ENCODE data around the gene PDHX. TPM values are rescaled to one million over a fixed set of nuclear protein-coding genes. Genes with fewer than 3 reads are reported as not detected.

PDHX gene
- total RNA-seq, 1 experiment from 2014 or later = 63.0 TPM

DNA sequence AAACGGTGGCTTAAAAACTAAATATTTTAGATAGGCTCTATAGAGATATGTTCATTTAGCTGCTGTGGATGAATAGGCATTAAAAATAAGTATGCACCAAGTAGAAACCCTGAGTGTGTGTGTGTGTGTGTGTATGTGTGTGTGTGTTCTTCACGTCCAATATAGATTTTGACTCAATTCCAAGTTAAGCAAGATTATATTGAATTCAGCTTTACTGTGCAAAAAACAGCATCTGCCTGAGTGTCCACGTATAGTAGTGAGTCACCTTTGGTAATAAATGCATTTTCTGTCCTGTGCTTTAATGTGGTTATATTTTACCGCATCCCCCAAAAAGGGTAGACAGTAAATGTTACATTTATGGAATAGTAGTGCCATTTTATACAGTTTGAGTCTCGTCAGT, 71.2 kb downstream of the PDHX start:
- POLR2A ChIA-PET = no interaction called here
- Histone ChIP-seq H3K4me1 (ENCODE audit: control insufficient read depth, insufficient read depth, low read length) (peaks cover 27% of the 10 kb centered on the region), H3K27ac (ENCODE audit: low read length) (peak overlapping the region; percentile 80), H3K27me3 (ENCODE audit: control insufficient read depth, insufficient read depth, low read length) (no peaks in the 10 kb centered on the region), H3K9me3 (ENCODE audit: control insufficient read depth, insufficient read depth, low read depth, low read length) (no peaks in the 10 kb centered on the region), H3K4me3 (ENCODE audit: low read depth in 2 of 2, low read length in 2 of 2) (no peak overlapping the region), H3K36me3 (ENCODE audit: control insufficient read depth, insufficient read depth, low read length) (peaks cover 8% of the 10 kb centered on the region; the same call in 1 of the 2 replicates)
- no peak for TF ChIP-seq SIN3A (IDR thresholded peaks at IDR 0.05; ENCODE audit: borderline replicate concordance, insufficient read depth, low read depth, low read length)
- TF ChIP-seq TCF7L2 (IDR thresholded peaks at IDR 0.05; ENCODE audit: low read depth, low read length) = no peak
- intact Hi-C loops (cut with micrococcal nuclease; ENCODE audit: unreplicated experiment) (no loop called here), in situ Hi-C loops (cut with HindIII; ENCODE audit: low pct_unique_long_range_greater_than_20kb, low sequenced_read_pairs) (no loop called here)
- DNase-seq (ENCODE audit: low read depth, low spot score) (no peak), ATAC-seq (no peak)
- CTCF ChIA-PET = interaction anchor here (0.6 kb wide), 1 partner anchor 408 kb away, joined by 4 read pairs; no protein-coding TSS in a partner anchor
- no TSS peak for BruUV-seq (replicated peaks)

DNA sequence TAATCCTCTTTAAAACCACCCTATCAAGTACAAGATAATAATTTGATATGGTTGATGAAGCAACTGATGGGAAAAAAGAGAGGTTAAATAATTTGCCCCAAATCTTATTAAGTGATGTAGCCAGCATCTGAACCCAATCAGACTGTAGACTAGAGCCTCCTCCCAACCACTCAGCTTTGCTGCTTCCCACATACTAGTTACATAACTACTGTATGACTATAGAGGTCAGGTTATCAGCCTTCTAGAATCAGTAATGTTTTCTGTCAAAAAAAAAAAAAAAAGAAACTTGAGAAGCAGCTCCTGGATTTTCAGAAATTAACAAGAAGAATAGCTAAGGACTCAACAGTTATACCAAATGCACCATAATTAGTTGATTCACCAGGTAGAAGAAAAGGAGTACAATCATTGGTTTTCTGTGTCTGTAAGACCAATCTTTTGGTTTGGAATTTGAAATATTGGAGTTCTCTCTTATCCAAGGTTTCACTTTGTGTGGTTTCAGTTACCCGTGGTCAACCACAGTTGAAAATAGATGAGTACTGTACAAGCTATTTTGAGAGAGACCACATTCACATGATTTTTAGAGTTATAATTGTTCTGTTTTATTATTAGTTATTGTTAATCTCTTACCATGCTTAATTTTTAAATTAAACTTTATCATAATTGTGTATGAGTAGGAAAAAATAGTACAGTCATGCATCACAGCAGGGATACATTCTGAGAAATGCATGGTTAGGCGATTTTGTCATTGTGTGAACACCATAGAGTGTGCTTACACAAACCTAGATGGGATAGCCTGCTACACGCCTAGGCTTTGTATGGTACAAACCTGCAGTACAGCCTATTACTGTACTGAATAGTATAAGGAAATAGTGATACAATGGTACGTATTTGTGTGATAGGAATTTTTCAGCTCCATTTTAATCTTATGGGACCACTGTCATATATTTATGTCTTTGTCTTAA, 72.2 kb downstream of the PDHX start:
- ChIA-PET POLR2A (interaction anchor here (0.5 to 0.6 kb wide), 2 partner anchors 72 to 155 kb away, joined by 3 read pairs; no protein-coding TSS in a partner anchor), CTCF (no interaction called here)
- ATAC-seq (peak; percentile 58; the same call in 1 of the 2 replicates), DNase-seq (ENCODE audit: low read depth, low spot score) (no peak)
- Histone ChIP-seq H3K27ac (ENCODE audit: low read length) (peak overlapping the region; percentile 71), H3K4me1 (ENCODE audit: control insufficient read depth, insufficient read depth, low read length) (peaks cover 27% of the 10 kb centered on the region), H3K27me3 (ENCODE audit: control insufficient read depth, insufficient read depth, low read length) (no peaks in the 10 kb centered on the region), H3K36me3 (ENCODE audit: control insufficient read depth, insufficient read depth, low read length) (peaks cover 10% of the 10 kb centered on the region; the same call in 1 of the 2 replicates), H3K4me3 (ENCODE audit: low read depth in 2 of 2, low read length in 2 of 2) (no peak overlapping the region), H3K9me3 (ENCODE audit: control insufficient read depth, insufficient read depth, low read depth, low read length) (no peaks in the 10 kb centered on the region)
- in situ Hi-C loops (cut with HindIII; ENCODE audit: low pct_unique_long_range_greater_than_20kb, low sequenced_read_pairs) = no loop called here
- no TSS peak for BruUV-seq (replicated peaks)
- intact Hi-C loops (cut with micrococcal nuclease; ENCODE audit: unreplicated experiment) = no loop called here
- TF ChIP-seq, protein P1, sequence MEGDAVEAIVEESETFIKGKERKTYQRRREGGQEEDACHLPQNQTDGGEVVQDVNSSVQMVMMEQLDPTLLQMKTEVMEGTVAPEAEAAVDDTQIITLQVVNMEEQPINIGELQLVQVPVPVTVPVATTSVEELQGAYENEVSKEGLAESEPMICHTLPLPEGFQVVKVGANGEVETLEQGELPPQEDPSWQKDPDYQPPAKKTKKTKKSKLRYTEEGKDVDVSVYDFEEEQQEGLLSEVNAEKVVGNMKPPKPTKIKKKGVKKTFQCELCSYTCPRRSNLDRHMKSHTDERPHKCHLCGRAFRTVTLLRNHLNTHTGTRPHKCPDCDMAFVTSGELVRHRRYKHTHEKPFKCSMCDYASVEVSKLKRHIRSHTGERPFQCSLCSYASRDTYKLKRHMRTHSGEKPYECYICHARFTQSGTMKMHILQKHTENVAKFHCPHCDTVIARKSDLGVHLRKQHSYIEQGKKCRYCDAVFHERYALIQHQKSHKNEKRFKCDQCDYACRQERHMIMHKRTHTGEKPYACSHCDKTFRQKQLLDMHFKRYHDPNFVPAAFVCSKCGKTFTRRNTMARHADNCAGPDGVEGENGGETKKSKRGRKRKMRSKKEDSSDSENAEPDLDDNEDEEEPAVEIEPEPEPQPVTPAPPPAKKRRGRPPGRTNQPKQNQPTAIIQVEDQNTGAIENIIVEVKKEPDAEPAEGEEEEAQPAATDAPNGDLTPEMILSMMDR (IDR thresholded peaks at IDR 0.05) = no peak
- TF ChIP-seq, protein P2, sequence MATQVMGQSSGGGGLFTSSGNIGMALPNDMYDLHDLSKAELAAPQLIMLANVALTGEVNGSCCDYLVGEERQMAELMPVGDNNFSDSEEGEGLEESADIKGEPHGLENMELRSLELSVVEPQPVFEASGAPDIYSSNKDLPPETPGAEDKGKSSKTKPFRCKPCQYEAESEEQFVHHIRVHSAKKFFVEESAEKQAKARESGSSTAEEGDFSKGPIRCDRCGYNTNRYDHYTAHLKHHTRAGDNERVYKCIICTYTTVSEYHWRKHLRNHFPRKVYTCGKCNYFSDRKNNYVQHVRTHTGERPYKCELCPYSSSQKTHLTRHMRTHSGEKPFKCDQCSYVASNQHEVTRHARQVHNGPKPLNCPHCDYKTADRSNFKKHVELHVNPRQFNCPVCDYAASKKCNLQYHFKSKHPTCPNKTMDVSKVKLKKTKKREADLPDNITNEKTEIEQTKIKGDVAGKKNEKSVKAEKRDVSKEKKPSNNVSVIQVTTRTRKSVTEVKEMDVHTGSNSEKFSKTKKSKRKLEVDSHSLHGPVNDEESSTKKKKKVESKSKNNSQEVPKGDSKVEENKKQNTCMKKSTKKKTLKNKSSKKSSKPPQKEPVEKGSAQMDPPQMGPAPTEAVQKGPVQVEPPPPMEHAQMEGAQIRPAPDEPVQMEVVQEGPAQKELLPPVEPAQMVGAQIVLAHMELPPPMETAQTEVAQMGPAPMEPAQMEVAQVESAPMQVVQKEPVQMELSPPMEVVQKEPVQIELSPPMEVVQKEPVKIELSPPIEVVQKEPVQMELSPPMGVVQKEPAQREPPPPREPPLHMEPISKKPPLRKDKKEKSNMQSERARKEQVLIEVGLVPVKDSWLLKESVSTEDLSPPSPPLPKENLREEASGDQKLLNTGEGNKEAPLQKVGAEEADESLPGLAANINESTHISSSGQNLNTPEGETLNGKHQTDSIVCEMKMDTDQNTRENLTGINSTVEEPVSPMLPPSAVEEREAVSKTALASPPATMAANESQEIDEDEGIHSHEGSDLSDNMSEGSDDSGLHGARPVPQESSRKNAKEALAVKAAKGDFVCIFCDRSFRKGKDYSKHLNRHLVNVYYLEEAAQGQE (IDR thresholded peaks at IDR 0.05; ENCODE audit: insufficient read depth in 1 of 2, low read depth in 2 of 2, low read length in 1 of 2) = no peak
- no peak for TF ChIP-seq TCF7L2 (IDR thresholded peaks at IDR 0.05; ENCODE audit: low read depth, low read length)
- TF ChIP-seq POLR2AphosphoS5 (IDR thresholded peaks at IDR 0.05; ENCODE audit: low read depth, low read length) = no peak
- TF ChIP-seq SIN3A (IDR thresholded peaks at IDR 0.05; ENCODE audit: borderline replicate concordance, insufficient read depth, low read depth, low read length) = no peak

All from Panc1 (cell line).